Inflammatory macrophage treated with lipopolysaccharide for 1 hour (primary cell): ENCODE measurements around the gene STOML1.
A peak's percentile ranks its signal among the peaks of the same experiment; 100 is the strongest.

ENCODE experiments used
- DNase-seq, 2 donors: peaks; one replicate each; pipeline ENCODE4 v3.0.0-alpha.2; 2020 to 2022

Gene STOML1

GRCh38 chr15:73959012-73959581 lies 33.0 kb downstream of the STOML1 start:
- no peak for DNase-seq

- no peak for DNase-seq
Observed at GRCh38 chr15:73957785-73958184, 34.3 kb downstream of the STOML1 start.

- DNase-seq = no peak
Observed at GRCh38 chr15:73957276-73957675, 34.8 kb downstream of the STOML1 start.

GRCh38 chr15:73956743-73957135 lies 35.4 kb downstream of the STOML1 start:
- DNase-seq = peak; percentile 26 to 58

GRCh38 chr15:73955861-73956742 lies 36.0 kb downstream of the STOML1 start:
- DNase-seq = no peak

- DNase-seq = no peak
Observed at GRCh38 chr15:73955326-73955725, 36.8 kb downstream of the STOML1 start.

- no peak for DNase-seq
Observed at GRCh38 chr15:73954188-73955145, 37.6 kb downstream of the STOML1 start.

- DNase-seq = no peak
Observed at GRCh38 chr15:73952913-73953750, 39.0 kb downstream of the STOML1 start.

- no peak for DNase-seq
Observed at GRCh38 chr15:73952171-73952912, 39.8 kb downstream of the STOML1 start.

- DNase-seq = no peak
Observed at GRCh38 chr15:73951601-73952000, 40.5 kb downstream of the STOML1 start.

- peak; percentile 80 to 91 for DNase-seq
Observed at GRCh38 chr15:73950831-73951561, 41.1 kb downstream of the STOML1 start.

GRCh38 chr15:73950479-73950830 lies 41.6 kb downstream of the STOML1 start:
- DNase-seq = no peak

- DNase-seq = no peak
Observed at GRCh38 chr15:73949496-73949895, 42.6 kb downstream of the STOML1 start.

GRCh38 chr15:73948982-73949381 lies 43.1 kb downstream of the STOML1 start:
- DNase-seq = no peak

- DNase-seq = no peak
Observed at GRCh38 chr15:73948396-73948795, 43.7 kb downstream of the STOML1 start.

GRCh38 chr15:73947651-73948050 lies 44.4 kb downstream of the STOML1 start:
- no peak for DNase-seq

GRCh38 chr15:73946795-73947370 lies 45.2 kb downstream of the STOML1 start:
- DNase-seq = no peak

GRCh38 chr15:73946046-73946721 lies 45.9 kb downstream of the STOML1 start:
- DNase-seq = no peak

GRCh38 chr15:73945130-73945508 lies 47.0 kb downstream of the STOML1 start:
- DNase-seq = no peak
